Measurements from ENCODE around the gene ARPIN.
"Not testable (repeated sequence)": the region's sequence is repeated elsewhere in the genome, so short reads cannot be mapped to it uniquely, and the experiment has no call there.

Gene ARPIN

DNA sequence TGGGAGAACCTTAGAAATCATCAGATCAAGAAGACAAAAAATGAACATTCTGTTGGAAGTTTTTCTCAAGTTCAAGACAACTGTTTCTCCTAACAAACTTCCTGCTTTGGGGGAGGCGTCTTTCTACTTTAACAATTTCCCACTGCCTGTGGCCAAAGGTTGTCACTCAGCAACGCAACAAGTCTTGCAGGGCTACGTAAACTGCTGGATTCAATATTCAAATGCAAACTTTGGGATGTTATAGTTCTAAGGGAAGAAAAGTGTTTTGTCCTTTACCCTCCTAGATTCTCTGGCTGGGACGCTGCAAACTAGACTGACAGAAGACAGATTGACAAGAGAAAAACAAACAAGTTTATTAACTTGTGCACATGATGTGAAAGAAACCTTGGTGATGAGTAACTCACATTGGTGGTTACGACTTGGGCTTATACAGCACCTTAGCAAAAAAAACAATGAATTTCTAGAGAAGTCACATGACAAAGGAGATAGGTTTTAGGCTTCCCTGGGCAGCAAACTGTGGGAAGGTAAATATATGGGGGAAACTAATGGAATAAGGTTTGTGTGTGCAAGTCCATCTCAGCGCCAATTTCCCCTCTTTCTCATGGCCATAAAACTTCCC lies 34.0 kb upstream of the ARPIN start:
- no peak for DNase-seq (ENCODE audit: low read depth)
- in situ Hi-C loops (cut with HindIII; ENCODE audit: low sequenced_read_pairs), result no loop called here
- TF ChIP-seq, protein P1, sequence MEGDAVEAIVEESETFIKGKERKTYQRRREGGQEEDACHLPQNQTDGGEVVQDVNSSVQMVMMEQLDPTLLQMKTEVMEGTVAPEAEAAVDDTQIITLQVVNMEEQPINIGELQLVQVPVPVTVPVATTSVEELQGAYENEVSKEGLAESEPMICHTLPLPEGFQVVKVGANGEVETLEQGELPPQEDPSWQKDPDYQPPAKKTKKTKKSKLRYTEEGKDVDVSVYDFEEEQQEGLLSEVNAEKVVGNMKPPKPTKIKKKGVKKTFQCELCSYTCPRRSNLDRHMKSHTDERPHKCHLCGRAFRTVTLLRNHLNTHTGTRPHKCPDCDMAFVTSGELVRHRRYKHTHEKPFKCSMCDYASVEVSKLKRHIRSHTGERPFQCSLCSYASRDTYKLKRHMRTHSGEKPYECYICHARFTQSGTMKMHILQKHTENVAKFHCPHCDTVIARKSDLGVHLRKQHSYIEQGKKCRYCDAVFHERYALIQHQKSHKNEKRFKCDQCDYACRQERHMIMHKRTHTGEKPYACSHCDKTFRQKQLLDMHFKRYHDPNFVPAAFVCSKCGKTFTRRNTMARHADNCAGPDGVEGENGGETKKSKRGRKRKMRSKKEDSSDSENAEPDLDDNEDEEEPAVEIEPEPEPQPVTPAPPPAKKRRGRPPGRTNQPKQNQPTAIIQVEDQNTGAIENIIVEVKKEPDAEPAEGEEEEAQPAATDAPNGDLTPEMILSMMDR (IDR thresholded peaks at IDR 0.05; ENCODE audit: low read depth, low read length, missing control alignments), result no peak
- H3K4me3 ChIP-seq (ENCODE audit: low read depth, low read length), result no peak overlapping the region

DNA sequence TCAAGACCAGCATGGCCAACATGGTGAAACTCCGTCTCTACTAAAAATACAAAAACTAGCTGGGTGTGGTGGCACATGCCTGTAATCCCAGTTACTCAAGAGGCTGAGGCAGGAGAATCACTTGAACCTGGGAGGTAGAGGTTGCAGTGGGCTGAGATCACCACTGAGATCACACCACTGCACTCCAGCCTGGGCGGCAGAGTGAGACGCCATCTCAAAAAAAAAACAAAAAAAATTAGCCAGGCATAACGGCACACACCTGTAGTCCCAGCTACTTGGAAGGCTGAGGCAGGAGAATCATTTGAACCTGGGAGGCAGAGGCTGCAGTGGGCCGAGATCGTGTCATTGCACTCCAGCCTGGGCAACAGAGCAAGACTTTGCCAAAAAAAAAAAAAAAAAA lies 31.0 kb upstream of the ARPIN start:
- in situ Hi-C loops (cut with HindIII; ENCODE audit: low sequenced_read_pairs); DNase-seq (ENCODE audit: low read depth); H3K4me3 ChIP-seq (ENCODE audit: low read depth, low read length): not testable (repeated sequence)

DNA sequence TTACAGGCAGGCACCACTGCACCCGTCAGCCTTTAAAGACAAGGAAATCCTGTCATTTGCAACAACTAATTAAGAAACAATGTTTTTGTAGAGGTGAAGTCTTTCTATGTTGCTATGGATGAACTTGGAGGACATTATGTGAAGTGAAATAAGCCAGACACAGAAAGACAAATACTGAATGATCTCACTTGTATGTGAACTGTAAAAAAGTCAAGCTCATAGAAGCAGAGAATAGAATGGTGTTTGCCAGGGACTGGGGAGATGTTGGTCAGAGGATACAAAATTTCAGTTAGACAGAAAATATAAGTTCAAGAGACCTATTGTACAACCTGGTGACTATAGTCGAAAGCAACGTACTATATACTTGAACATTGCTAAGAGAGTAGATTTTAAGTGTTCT lies 27.2 kb upstream of the ARPIN start:
- TF ChIP-seq, protein P1 (IDR thresholded peaks at IDR 0.05; ENCODE audit: low read depth, low read length, missing control alignments), result no peak
- DNase-seq (ENCODE audit: low read depth), result no peak
- no peak overlapping the region for H3K4me3 ChIP-seq (ENCODE audit: low read depth, low read length)

DNA sequence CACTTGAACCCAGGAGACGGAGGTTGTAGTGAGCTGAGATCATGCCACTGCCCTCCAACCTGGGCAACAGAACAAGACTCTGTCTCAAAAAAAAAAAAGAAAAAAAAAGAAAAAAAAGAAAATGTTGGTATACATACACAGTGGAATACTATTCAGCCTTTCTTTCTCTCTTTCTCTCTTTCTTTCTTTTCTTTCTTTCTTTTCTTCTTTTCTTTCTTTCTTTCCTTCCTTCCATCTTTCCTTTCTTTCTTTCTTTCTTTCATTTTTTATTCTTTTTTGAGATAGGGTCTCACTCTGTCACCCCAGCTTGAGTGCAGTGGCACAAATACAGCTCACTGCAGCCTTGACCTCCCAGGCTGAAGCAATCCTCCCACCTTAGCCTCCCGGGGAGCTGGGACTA lies 26.6 kb upstream of the ARPIN start:
- DNase-seq (ENCODE audit: low read depth); in situ Hi-C loops (cut with HindIII; ENCODE audit: low sequenced_read_pairs); H3K4me3 ChIP-seq (ENCODE audit: low read depth, low read length): not testable (repeated sequence)

More for the DNA sequence above, 27.2 kb upstream of the ARPIN start:
- in situ Hi-C loops (cut with HindIII; ENCODE audit: low sequenced_read_pairs), result no loop called here

DNA sequence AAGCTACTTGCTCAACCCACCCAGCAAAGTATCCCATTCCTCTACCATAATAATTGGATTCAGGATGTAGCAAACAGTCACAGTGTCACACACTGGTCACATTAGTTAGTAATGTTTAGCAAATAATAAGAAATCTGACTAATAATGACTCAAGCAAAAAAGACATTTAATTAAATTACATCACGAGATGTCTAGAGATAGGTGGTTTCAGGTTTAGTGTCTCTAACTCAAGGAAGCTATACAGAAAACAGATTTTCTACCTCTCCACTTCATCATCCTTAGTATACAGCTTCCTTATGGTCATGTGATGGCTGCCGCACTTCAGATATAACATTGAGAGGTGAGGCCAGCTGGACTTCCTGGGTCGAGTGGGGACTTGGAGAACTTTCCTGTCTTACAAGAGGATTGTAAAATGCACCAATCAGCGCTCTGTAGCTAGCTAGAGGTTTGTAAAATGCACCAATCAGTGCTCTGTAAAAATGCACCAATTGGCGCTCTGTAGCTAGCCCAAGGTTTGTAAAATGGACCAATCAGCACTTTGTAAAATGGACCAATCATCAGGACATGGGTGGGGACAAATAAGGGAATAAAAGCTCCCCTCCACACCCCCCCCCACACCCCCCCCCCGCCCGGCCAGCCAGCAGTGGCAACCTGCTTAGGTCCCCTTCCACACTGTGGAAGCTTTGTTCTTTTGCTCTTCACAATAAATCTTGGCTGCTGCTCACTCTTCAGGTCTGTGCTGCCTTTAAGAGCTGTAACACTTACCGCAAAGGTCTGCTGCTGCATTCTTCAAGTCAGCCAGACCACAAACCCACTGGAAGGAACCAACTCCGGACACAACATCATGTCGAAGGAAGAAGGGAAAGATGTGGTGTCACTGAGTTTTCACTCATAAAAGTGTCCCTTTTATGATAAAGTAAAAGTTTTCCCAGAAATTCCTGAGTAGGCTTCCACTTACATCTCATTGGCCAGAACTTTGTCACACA lies 24.9 kb upstream of the ARPIN start:
- in situ Hi-C loops (cut with HindIII; ENCODE audit: low sequenced_read_pairs), result no loop called here
- no peak for DNase-seq (ENCODE audit: low read depth)
- TF ChIP-seq, protein P1 (IDR thresholded peaks at IDR 0.05; ENCODE audit: low read depth, low read length, missing control alignments), result no peak
- no peak overlapping the region for H3K4me3 ChIP-seq (ENCODE audit: low read depth, low read length)

DNA sequence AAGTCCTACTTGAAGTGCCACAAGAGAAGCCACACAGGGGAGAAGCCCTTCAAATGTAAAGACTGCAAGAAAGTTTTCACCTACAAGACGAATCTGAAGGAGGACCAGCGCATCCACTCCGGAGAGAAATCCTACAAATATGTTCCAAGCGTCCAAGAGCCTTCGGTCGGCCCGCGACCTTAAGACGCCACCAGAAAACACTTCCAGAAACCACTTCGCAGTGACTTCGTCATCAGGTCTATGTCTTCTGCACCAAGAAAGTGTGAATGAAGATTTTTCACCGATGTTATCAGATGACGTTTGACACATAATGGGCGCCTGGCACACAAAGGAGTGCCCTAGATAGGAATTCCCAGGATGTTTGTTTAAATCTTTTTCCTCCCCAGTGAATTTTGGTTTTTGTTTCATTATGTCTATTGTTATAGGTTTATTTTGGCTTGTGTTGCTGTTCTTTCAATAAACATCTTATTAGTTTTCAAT lies 24.1 kb upstream of the ARPIN start:
- DNase-seq (ENCODE audit: low read depth), result no peak
- TF ChIP-seq, protein P1 (IDR thresholded peaks at IDR 0.05; ENCODE audit: low read depth, low read length, missing control alignments), result no peak
- in situ Hi-C loops (cut with HindIII; ENCODE audit: low sequenced_read_pairs), result no loop called here
- H3K4me3 ChIP-seq (ENCODE audit: low read depth, low read length), result no peak overlapping the region

DNA sequence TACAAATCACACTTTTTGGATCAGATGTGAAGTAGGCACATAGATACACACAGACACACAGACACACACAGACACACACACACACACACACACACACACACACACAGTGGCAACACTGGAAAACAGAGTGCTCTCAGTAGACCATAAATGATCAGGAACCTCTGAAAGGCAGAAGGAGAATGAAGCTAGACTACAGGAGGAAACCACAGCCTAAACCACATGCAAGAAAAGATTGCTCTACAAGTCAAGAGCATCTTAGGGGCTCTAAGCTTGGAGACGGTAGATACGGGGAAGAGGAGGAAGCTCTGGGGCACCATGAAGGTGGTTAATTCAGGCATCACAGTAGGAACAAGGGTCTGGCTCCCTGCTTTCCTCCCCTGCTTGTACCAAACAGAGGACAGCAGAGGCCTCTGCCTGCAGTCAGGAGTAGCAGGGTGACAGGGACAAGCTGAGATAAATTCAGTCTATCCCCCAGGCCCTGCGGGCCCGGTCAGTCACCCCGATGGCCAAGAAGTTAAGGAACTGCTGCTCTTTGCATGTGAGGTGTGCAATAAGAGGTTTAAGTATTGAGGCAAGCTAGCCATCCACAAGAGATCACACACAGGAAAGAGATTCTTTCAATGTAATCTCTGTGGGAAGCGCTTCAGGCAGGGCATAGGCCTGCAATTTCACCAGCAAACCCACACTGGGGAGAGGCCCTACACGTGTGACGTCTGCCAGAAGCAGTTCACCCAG lies 23.5 kb upstream of the ARPIN start:
- in situ Hi-C loops (cut with HindIII; ENCODE audit: low sequenced_read_pairs), result no loop called here
- no peak overlapping the region for H3K4me3 ChIP-seq (ENCODE audit: low read depth, low read length)
- TF ChIP-seq, protein P1 (IDR thresholded peaks at IDR 0.05; ENCODE audit: low read depth, low read length, missing control alignments), result no peak
- DNase-seq (ENCODE audit: low read depth), result no peak

All from astrocyte of the cerebellum (primary cell).